ENCODE measurements around the gene SUSD3. TPM values are rescaled to one million over a fixed set of nuclear protein-coding genes. Genes with fewer than 3 reads are reported as not detected.

Gene SUSD3
- total and polyA plus RNA-seq, 2 donors (not counting 3 experiments of a cell fraction or from before 2014, with no cell fraction given), result not detected

GRCh38 chr9:93112116-93112863, 53.8 kb downstream of the SUSD3 start:
- Histone ChIP-seq H3K36me3 (ENCODE audit: control insufficient read depth in 2 of 2, extremely low read depth in 1 of 2, insufficient read depth in 2 of 2, low read length in 2 of 2) (peaks cover 8 to 29% of the 10 kb centered on the region in 2 experiments), H3K4me3 (replicated peaks in 1 of 3; ENCODE audit: insufficient read depth in 1 of 3, low read depth in 1 of 3, low read length in 3 of 3) (no peak overlapping the region), H3K9ac (replicated peaks; ENCODE audit: extremely low read depth, insufficient read depth, low read length) (no peak overlapping the region), H3K27me3 (ENCODE audit: control insufficient read depth in 2 of 2, insufficient read depth in 2 of 2, low read length in 2 of 2) (no peaks in the 10 kb centered on the region), H2AFZ (ENCODE audit: low read depth, low read length) (no peak overlapping the region), H3K9me1 (replicated peaks; ENCODE audit: control insufficient read depth, extremely low read depth, insufficient read depth, low read length) (no peaks in the 10 kb centered on the region), H3K9me3 (replicated peaks; ENCODE audit: control insufficient read depth, insufficient read depth, low read length) (no peaks in the 10 kb centered on the region), H3K4me1 (ENCODE audit: control insufficient read depth, extremely low read depth, insufficient read depth, low read length) (no peaks in the 10 kb centered on the region), H3K79me2 (ENCODE audit: control insufficient read depth, insufficient read depth, low read length) (peaks cover 12% of the 10 kb centered on the region), H3K27ac (ENCODE audit: insufficient read depth, low read depth, low read length) (no peak overlapping the region), H4K20me1 (replicated peaks; ENCODE audit: control insufficient read depth, extremely low read depth, insufficient read depth, low read length) (peaks cover 2% of the 10 kb centered on the region), H3K4me2 (ENCODE audit: insufficient read depth, low read length) (no peak overlapping the region)
- dilution Hi-C loops (cut with MboI; ENCODE audit: extremely low pct_ligation_motif_present, low sequenced_read_pairs) (no loop called here), intact Hi-C loops (cut with micrococcal nuclease) (no loop called here)
- no peak for TF ChIP-seq MYC (IDR thresholded peaks at IDR 0.05; ENCODE audit: low read depth, low read length)
- TF ChIP-seq FOS (IDR thresholded peaks at IDR 0.05; ENCODE audit: borderline replicate concordance, insufficient read depth, low read length), result no peak
- TF ChIP-seq POLR2A (IDR thresholded peaks at IDR 0.05; ENCODE audit: low read depth, low read length), result no peak
- TF ChIP-seq EZH2 (IDR thresholded peaks at IDR 0.05; ENCODE audit: borderline replicate concordance, low read depth, low read length, severe bottlenecking), result no peak
- no peak for TF ChIP-seq GATA2 (IDR thresholded peaks at IDR 0.05; ENCODE audit: insufficient read depth, insufficient read length, low read depth, low read length)
- no peak for TF ChIP-seq POLR2AphosphoS5 (IDR thresholded peaks at IDR 0.05; ENCODE audit: insufficient read depth, low read depth, low read length)
- TF ChIP-seq JUN (IDR thresholded peaks at IDR 0.05; ENCODE audit: borderline replicate concordance, insufficient read depth, insufficient read length, low read depth), result no peak
- no peak for TF ChIP-seq CTCF (IDR thresholded peaks at IDR 0.05; ENCODE audit: extremely low read depth in 1 of 2, insufficient read depth in 1 of 2, low read depth in 1 of 2, low read length in 2 of 2)
- no peak for TF ChIP-seq MAX (IDR thresholded peaks at IDR 0.05; ENCODE audit: insufficient read depth, insufficient read length)
- ChIA-PET CTCF (interaction anchor here (1.1 kb wide), 1 partner anchor 42 kb away, joined by 3 read pairs; no protein-coding TSS in a partner anchor), POLR2A (no interaction called here)
- FAIRE-seq (no peak), DNase-seq (ENCODE audit: low read depth, low spot score) (no peak)
- BruUV-seq (replicated peaks), result no TSS peak

Data from endothelial cell of umbilical vein (primary cell).